GM12873 (cell line): Measurements from ENCODE around the gene PSMA7.

ENCODE experiments used
- TF ChIP-seq, protein P1 (sequence below): IDR thresholded peaks from 2 replicates; pipeline ENCODE4 v1.5.1; 2012; ENCODE audit warnings: low read depth, mild to moderate bottlenecking, moderate library complexity, low read length, control low read depth; ENCODE audit not compliant: insufficient read depth; ENCODE audit errors: missing control alignments

The PSMA7 gene

DNA sequence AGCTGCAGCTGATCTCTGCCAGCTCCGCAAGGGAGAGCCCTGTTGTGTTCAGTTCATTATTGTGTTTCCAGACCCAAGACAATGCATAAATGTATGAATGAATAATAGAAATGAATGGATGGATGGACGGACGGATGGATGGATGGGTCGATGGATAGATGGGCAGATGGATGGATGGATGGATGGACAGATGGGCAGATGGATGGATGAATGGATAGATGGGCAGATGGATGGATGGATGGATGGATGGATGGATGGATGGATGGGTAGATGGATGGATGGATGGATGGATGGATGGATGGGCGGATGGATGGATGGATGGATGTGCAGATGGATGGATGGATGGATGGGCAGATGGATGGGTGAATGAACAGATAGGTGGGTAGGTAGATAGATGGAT is 37.6 kb downstream of the PSMA7 start:
- TF ChIP-seq, protein P1, sequence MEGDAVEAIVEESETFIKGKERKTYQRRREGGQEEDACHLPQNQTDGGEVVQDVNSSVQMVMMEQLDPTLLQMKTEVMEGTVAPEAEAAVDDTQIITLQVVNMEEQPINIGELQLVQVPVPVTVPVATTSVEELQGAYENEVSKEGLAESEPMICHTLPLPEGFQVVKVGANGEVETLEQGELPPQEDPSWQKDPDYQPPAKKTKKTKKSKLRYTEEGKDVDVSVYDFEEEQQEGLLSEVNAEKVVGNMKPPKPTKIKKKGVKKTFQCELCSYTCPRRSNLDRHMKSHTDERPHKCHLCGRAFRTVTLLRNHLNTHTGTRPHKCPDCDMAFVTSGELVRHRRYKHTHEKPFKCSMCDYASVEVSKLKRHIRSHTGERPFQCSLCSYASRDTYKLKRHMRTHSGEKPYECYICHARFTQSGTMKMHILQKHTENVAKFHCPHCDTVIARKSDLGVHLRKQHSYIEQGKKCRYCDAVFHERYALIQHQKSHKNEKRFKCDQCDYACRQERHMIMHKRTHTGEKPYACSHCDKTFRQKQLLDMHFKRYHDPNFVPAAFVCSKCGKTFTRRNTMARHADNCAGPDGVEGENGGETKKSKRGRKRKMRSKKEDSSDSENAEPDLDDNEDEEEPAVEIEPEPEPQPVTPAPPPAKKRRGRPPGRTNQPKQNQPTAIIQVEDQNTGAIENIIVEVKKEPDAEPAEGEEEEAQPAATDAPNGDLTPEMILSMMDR, result no peak

DNA sequence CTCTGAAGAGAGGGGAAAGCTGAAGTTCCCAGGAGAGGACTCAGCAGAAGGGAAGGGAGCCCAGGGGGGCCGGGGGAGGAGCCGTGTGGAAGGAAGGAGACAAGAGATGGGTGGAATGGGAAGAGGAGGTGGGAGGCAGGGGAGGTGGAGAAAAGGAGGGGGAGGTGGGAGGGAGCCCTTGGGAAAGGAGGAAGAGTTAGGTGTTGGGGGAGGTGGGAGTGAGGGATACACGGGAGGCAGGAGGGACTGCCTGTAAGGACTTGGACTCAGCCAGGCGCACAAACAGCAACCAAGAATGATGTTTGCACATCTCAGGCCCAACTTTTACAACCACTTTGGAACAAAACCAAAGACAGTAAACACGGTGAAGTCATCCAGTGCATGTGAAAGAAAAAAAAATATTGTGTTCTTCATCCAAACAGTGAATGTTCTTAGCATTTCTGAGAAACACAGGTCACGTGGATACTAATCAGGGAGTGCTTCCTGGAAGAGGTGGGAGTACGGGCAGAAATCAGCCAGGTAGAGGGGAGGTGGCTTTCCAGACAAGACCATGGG is 38.3 kb downstream of the PSMA7 start:
- TF ChIP-seq, protein P1, result no peak

DNA sequence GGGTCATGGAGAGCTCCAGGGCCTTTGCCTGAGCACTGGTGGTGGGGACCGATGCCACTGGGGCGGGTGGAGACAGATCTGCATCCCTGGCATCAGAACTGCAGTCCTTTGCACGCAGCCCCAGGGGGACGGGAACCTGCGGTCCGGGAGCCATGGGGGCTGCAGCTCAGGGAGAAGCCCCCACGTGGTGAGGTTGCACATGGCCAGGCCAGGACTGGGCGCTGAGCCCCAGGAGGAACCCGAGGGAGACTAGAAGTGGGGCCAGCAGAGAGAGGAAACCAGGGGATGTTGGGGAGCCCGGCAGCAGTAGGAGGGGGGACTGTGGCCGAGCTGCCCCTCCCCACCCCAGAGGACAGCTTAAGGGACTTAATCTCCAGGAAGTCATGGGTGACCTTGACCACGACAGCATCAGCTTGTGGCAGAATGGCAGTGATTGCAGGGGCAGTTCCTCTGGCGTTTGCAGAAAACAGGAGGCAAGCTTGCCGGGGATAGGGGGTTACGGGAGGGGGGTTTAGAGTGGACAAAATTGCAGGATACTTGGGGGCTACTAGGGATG is 38.9 kb downstream of the PSMA7 start:
- TF ChIP-seq, protein P1, result no peak

DNA sequence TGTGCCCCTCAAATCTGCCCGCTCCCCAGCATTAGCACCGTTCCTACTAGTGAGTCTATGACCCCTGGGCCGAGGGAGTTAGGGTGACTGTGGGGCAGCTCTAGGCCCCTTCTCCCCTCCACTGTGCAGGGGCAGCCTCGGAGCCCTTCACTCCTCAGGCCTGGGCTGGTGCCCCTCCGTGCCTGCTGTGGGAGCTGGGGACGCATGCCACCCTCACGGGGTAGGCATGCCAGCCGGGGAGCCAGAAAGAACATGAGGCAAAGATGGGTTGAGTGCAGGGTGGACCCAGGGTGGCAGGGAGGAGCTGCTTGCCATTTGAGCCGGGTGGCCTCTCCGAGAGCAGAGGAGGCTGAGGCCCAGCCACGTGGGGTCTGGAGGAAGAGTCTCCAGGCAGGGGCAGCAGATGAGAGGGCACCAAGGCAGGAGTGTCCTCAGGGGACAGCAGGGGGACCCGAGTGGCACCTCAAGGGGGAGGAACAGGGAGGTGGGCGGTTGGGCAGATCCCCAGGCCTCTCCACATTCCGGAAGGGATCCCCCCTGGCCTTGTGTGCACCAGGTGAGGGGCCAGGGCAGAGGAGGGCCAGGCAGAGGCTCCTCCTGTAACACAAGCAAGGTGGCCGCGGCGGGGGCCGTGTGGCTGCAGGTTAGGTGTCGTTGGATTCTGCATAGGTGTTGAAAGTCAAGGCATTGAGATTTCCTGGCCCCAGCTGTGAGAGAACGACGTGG is 39.5 kb downstream of the PSMA7 start:
- TF ChIP-seq, protein P1, result no peak

DNA sequence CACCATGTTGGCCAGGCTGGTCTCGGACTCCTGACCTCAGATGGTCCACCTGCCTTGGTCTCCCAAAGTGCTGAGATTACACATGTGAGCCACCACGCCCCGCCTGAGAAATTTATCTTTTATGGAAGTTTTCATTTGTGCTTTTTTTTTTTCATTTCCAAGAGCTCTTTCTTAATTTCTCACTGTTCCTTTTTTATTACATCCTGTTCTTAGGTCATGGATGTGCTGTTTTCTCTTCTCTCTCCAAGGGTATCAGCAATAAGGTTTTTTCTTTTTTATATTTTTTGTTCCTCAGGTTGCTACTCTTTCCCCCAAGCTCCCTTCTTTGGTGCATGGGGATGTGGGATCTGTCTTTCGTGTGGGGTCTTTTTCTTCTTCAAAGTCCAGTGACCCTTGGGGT is 42.1 kb downstream of the PSMA7 start:
- TF ChIP-seq, protein P1, result no peak

- TF ChIP-seq, protein P1, result no peak
Observed at GRCh38 chr20:62097881-62098407, 45.2 kb downstream of the PSMA7 start.

GRCh38 chr20:62096421-62097380 is 46.5 kb downstream of the PSMA7 start:
- TF ChIP-seq, protein P1, result no peak
